ENCODE measurements around the gene FECH.

Gene FECH

GRCh38 chr18:57630002-57630753, 43.7 kb upstream of the FECH start:
- Histone ChIP-seq H3K27ac (ENCODE audit: extremely low read depth, low read depth, low read length) (peak overlapping the region; percentile 61; the same call in 1 of the 2 replicates), H3K9me3 (ENCODE audit: control insufficient read depth, insufficient read depth, low read depth, low read length) (no peaks in the 10 kb centered on the region), H3K36me3 (ENCODE audit: control insufficient read depth in 2 of 2, insufficient read depth in 1 of 2, low read length in 2 of 2) (no peaks in the 10 kb centered on the region), H3K4me3 (ENCODE audit: low read depth, low read length) (peak overlapping the region; percentile 44), H3K4me1 (ENCODE audit: control insufficient read depth, insufficient read depth, low read length) (peaks cover 2% of the 10 kb centered on the region)
- CTCF ChIA-PET, result interaction anchor here (0.6 to 1.6 kb wide), 22 partner anchors 10 to 1850 kb away, joined by 3 to 6 read pairs (median 3); partner anchors contain the start of gene ATP8B1
- POLR2A ChIA-PET, result interaction anchor here (0.6 to 1.9 kb wide), 4 partner anchors 8 to 148 kb away, joined by 3 to 6 read pairs (median 3); partner anchors contain the start of gene NARS1
- no peak for TF ChIP-seq ZNF202 (tag by site-specific recombination; IDR thresholded peaks at IDR 0.05; ENCODE audit: borderline replicate concordance)
- no peak for TF ChIP-seq HIC1 (tag by site-specific recombination; IDR thresholded peaks at IDR 0.05)
- TF ChIP-seq ZBTB17 (tag by site-specific recombination; IDR thresholded peaks at IDR 0.05), result peak; percentile 53; the same call in 1 of the 2 replicates
- peak; percentile 97 for TF ChIP-seq ZNF664 (tag by site-specific recombination; IDR thresholded peaks at IDR 0.05)
- TF ChIP-seq PRDM4 (tag by site-specific recombination; IDR thresholded peaks at IDR 0.05), result 0 out of 2 replicates have a peak, but pooled peaks have one; percentile 6
- TF ChIP-seq SP2 (tag by site-specific recombination; IDR thresholded peaks at IDR 0.05), result 0 out of 2 replicates have a peak, but pooled peaks have one; percentile 14
- no peak for TF ChIP-seq HOXA7 (CRISPR knock-in tag; IDR thresholded peaks at IDR 0.05; ENCODE audit: borderline replicate concordance)
- no peak for TF ChIP-seq ZNF175 (tag by site-specific recombination; IDR thresholded peaks at IDR 0.05)
- TF ChIP-seq ZNF610 (tag by site-specific recombination; IDR thresholded peaks at IDR 0.05; ENCODE audit: borderline replicate concordance), result peak; percentile 84
- TF ChIP-seq ZNF433 (tag by site-specific recombination; IDR thresholded peaks at IDR 0.05; ENCODE audit: low read depth), result no peak
- peak; percentile 97 for TF ChIP-seq YY1 (tag by site-specific recombination; IDR thresholded peaks at IDR 0.05)
- no peak for TF ChIP-seq ZNF274 (IDR thresholded peaks at IDR 0.05; ENCODE audit: low read length)
- TF ChIP-seq ZNF274 (tag by site-specific recombination; IDR thresholded peaks at IDR 0.05; ENCODE audit: borderline replicate concordance), result no peak
- TF ChIP-seq ZNF426 (tag by site-specific recombination; IDR thresholded peaks at IDR 0.05), result no peak
- TF ChIP-seq ZNF530 (tag by site-specific recombination; IDR thresholded peaks at IDR 0.05; ENCODE audit: low read depth), result no peak
- TF ChIP-seq ZNF670 (tag by site-specific recombination; IDR thresholded peaks at IDR 0.05; ENCODE audit: low read depth), result no peak
- TF ChIP-seq ZSCAN16 (tag by site-specific recombination; IDR thresholded peaks at IDR 0.05), result no peak
- TF ChIP-seq ZNF76 (tag by site-specific recombination; IDR thresholded peaks at IDR 0.05; ENCODE audit: borderline replicate concordance, low read depth), result peak; percentile 70; the same call in 1 of the 2 replicates
- TF ChIP-seq ZNF654 (tag by site-specific recombination; IDR thresholded peaks at IDR 0.05; ENCODE audit: low read depth), result peak; percentile 50
- 0 out of 2 replicates have a peak, but pooled peaks have one; percentile 37 for TF ChIP-seq GLIS1 (tag by site-specific recombination; IDR thresholded peaks at IDR 0.05)
- TF ChIP-seq ZNF518A (tag by site-specific recombination; conservative IDR thresholded peaks at IDR 0.05; ENCODE audit: low read depth), result peak; percentile 77
- TF ChIP-seq HOXD13 (CRISPR knock-in tag; IDR thresholded peaks at IDR 0.05; ENCODE audit: borderline replicate concordance), result no peak
- peak; percentile 39; the same call in 1 of the 2 replicates for TF ChIP-seq ZNF629 (tag by site-specific recombination; IDR thresholded peaks at IDR 0.05)
- TF ChIP-seq ZNF19 (tag by site-specific recombination; IDR thresholded peaks at IDR 0.05; ENCODE audit: low read depth), result 0 out of 2 replicates have a peak, but pooled peaks have one; percentile 6
- TF ChIP-seq SP7 (tag by site-specific recombination; IDR thresholded peaks at IDR 0.05), result peak; percentile 33; the same call in 1 of the 2 replicates
- peak; percentile 68 for TF ChIP-seq SP3 (tag by site-specific recombination; IDR thresholded peaks at IDR 0.05)
- TF ChIP-seq ZEB2 (tag by site-specific recombination; IDR thresholded peaks at IDR 0.05), result peak; percentile 82
- TF ChIP-seq ZNF2 (tag by site-specific recombination; IDR thresholded peaks at IDR 0.05), result no peak
